Measurements from ENCODE around the gene GMCL2. TPM values are rescaled to one million over a fixed set of nuclear protein-coding genes. Genes with fewer than 3 reads are reported as not detected.
A peak's percentile ranks its signal among the peaks of the same experiment; 100 is the strongest.

GMCL2 gene
- total and polyA plus RNA-seq, 9 of the 15 experiments (the other 6 are each of a cell fraction or from before 2014, with no cell fraction given): 0.04 TPM; not detected in 8

- TF ChIP-seq, protein P1, sequence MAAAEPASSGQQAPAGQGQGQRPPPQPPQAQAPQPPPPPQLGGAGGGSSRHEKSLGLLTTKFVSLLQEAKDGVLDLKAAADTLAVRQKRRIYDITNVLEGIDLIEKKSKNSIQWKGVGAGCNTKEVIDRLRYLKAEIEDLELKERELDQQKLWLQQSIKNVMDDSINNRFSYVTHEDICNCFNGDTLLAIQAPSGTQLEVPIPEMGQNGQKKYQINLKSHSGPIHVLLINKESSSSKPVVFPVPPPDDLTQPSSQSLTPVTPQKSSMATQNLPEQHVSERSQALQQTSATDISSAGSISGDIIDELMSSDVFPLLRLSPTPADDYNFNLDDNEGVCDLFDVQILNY (CRISPR knock-in tag; IDR thresholded peaks at IDR 0.05): no peak
- TF ChIP-seq RUNX1 (IDR thresholded peaks at IDR 0.05; ENCODE audit: low read depth) (no peak), COPS2 (conservative IDR thresholded peaks at IDR 0.05) (no peak), ZNF76 (CRISPR knock-in tag; IDR thresholded peaks at IDR 0.05; ENCODE audit: borderline replicate concordance) (no peak), TCF7 (IDR thresholded peaks at IDR 0.05; ENCODE audit: borderline replicate concordance) (peak; percentile 22; the same call in 1 of the 2 replicates), TCFL5 (CRISPR knock-in tag; conservative IDR thresholded peaks at IDR 0.05) (no peak), NRF1 (conservative IDR thresholded peaks at IDR 0.05 in 1 of 2, IDR thresholded peaks at IDR 0.05 in 1 of 2) (peak; percentile 80 to 84), KDM2B (CRISPR knock-in tag; IDR thresholded peaks at IDR 0.05) (0 out of 2 replicates have a peak, but pooled peaks have one; percentile 39), THRAP3 (IDR thresholded peaks at IDR 0.05; ENCODE audit: borderline replicate concordance) (no peak), NCOA2 (IDR thresholded peaks at IDR 0.05; ENCODE audit: partially characterized antibody in 2 of 2) (no peak), SIX5 (IDR thresholded peaks at IDR 0.05; ENCODE audit: borderline replicate concordance in 1 of 2, insufficient read depth in 1 of 2, low read depth in 1 of 2, low read length in 2 of 2) (no peak), HMG20B (CRISPR knock-in tag; IDR thresholded peaks at IDR 0.05) (no peak), ZNF124 (CRISPR knock-in tag; IDR thresholded peaks at IDR 0.05) (no peak), ZFP36 (IDR thresholded peaks at IDR 0.05; ENCODE audit: low read depth, low read length, partially characterized antibody) (peak; percentile 5), HDAC3 (IDR thresholded peaks at IDR 0.05; ENCODE audit: borderline replicate concordance, partially characterized antibody) (no peak), RFX5 (IDR thresholded peaks at IDR 0.05; ENCODE audit: low read depth, low read length) (no peak), ZSCAN32 (CRISPR knock-in tag; IDR thresholded peaks at IDR 0.05) (no peak), ZNF830 (CRISPR knock-in tag; IDR thresholded peaks at IDR 0.05) (no peak), CHAMP1 (IDR thresholded peaks at IDR 0.05) (no peak), MCM7 (IDR thresholded peaks at IDR 0.05) (no peak)
- TF ChIP-seq, protein P2, sequence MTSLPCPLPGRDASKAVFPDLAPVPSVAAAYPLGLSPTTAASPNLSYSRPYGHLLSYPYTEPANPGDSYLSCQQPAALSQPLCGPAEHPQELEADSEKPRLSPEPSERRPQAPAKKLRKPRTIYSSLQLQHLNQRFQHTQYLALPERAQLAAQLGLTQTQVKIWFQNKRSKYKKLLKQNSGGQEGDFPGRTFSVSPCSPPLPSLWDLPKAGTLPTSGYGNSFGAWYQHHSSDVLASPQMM (CRISPR knock-in tag; IDR thresholded peaks at IDR 0.05): no peak
- TF ChIP-seq, protein P3, sequence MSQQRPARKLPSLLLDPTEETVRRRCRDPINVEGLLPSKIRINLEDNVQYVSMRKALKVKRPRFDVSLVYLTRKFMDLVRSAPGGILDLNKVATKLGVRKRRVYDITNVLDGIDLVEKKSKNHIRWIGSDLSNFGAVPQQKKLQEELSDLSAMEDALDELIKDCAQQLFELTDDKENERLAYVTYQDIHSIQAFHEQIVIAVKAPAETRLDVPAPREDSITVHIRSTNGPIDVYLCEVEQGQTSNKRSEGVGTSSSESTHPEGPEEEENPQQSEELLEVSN (IDR thresholded peaks at IDR 0.05; ENCODE audit: borderline replicate concordance in 1 of 2, extremely low read depth in 1 of 2, insufficient read depth in 1 of 2, insufficient read length in 1 of 2, low read depth in 1 of 2, low read length in 1 of 2, poor library complexity in 1 of 2, severe bottlenecking in 1 of 2): peak; percentile 69 to 77
- TF ChIP-seq, protein P4, sequence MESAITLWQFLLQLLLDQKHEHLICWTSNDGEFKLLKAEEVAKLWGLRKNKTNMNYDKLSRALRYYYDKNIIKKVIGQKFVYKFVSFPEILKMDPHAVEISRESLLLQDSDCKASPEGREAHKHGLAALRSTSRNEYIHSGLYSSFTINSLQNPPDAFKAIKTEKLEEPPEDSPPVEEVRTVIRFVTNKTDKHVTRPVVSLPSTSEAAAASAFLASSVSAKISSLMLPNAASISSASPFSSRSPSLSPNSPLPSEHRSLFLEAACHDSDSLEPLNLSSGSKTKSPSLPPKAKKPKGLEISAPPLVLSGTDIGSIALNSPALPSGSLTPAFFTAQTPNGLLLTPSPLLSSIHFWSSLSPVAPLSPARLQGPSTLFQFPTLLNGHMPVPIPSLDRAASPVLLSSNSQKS (CRISPR knock-in tag; IDR thresholded peaks at IDR 0.05): no peak
These were observed 17.2 kb upstream of the GMCL2 start, which contains the start of gene HNRNPAB (continued) for GRCh38 chr5:178204182-178204934.

Data from K562 (cell line).